GM18858 (cell line): Measurements from ENCODE around the gene AGAP3.

Experiments used
- ATAC-seq: cut with Tn5 transposase; IDR thresholded peaks from one replicate; pipeline ENCODE4 v1.9.1; 2021; ENCODE audit not compliant: unreplicated experiment

Gene AGAP3

DNA sequence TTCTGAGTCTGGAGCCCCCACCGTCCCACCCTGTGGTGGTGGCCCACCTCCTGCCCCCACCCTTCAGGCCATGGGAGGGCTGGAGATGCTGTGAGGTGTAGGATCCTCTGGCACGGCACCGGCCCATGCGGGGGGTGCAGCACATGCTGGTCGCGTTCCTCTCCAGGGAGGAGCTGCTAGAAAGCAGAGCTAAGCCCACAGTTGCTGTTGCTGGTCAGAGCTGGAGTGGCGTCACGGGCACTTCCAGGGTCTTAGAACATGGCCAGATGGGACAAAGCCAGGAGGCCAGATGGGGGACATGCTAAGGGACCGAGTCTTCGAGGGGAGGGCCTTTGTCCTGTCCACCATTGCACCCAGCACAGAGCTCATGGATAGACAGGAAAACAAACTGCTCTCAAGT lies 21.6 kb downstream of the AGAP3 start:
- no peak for ATAC-seq

DNA sequence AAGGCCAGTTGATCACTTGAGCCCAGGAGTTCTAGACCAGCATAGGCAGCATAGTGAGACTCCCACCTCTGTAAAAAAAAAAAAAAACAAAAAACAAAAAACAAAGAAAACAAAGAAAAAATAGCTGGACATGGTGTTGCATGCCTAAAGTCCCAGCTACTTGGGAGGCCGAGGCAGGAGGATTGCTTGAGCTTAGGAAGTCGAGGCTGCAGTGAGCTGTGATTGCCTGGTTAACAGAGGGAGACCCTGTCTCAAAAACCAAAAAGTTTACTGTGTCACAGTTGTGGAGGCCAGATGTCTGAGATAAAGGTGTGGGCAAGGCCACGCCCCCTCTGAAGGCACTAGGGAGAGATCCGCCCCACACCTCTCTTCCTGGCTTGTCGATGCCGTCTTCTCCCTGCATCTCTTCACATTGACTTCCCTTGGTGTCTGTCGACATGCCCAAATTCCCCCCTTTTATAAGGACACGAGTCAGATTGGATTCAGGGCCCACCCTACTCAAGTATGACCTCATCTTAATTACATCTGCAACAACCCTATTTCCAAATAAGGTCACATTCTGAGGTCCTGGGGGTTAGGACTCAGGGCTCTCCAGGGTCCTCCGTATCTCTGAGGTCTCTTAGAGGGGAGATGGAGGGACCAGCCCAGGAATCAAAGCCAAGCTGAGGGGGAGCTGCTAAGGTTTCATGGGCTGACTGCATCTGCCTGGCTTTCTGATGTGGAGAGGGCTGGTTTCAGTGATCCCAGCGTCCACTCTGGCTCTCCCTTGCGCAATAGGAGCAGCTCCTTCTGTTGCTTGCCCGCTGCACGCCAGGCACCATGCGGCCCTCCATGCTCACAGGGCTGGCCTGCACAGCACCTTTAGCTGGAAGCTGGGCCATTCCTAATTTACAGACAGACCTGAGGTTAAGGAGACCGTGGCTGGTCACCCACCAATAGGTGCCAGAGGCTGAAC lies 23.1 kb downstream of the AGAP3 start:
- ATAC-seq = no peak

DNA sequence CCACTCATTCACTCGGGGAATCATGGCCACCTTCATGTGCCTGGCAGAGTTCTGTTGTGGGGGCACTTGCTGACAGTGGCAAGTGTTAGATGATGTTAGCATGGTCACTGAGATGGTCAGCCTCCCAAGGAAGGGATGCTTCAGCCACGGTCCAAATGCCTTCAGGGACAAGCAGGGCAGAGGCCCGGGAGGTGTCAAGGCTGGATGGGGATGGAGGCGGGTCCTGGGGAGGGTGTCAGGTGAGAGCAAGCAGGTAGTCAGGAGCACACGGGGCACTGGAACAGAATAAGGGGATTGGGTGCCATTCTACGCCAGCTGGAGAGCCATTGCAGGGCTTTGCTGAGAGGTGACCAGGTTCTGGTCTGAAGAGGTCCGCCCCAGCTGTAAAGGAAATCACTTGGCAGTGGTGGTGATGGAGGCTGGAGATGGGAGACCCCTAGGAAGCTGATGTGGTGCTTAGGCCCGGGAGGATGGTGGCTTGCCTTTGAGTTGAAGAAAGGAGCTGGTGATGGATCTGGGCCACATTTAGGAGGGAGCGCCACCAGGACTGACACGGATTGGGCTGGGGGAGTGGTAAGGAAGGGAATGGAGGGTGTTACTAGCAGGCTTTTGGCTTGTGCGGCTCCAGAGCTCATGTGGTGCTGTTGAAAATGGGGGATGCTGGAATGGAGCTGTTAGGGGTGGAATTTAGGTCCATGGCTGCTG lies 24.1 kb downstream of the AGAP3 start:
- no peak for ATAC-seq

DNA sequence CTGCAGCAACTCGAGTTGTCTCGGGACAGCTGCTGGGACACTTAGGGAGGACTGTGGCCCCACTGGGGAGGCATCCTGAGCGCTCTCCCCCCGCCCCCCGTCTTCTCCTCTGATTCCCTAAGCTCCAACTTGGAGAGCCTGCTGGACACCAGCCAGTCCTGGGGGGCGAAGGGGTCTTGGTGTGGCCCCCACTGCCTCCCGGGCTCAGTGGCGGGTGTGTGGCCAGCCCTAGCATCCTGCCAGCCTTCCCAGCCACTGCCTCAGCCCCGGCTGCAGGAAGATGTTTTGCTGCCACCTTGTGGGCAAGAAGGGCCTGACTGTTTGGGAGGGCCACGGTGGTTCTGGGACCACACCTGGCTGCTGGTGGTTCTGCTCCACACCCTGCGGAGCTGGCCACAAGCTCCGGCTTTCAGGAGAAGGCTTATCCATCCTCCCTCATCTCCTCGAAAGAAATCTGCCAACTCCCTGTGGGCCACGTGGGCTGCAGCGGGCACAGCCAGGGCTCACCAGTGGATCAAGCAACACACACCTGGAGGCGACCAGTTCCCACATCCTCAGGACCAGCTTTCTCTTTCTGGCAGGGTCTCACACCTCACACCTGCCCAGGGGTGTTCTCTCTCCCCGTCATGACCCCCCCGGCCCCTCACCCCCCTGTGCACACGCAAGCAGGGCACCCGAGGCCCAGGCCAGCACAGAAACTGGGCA lies 24.8 kb downstream of the AGAP3 start:
- ATAC-seq = peak; percentile 65

DNA sequence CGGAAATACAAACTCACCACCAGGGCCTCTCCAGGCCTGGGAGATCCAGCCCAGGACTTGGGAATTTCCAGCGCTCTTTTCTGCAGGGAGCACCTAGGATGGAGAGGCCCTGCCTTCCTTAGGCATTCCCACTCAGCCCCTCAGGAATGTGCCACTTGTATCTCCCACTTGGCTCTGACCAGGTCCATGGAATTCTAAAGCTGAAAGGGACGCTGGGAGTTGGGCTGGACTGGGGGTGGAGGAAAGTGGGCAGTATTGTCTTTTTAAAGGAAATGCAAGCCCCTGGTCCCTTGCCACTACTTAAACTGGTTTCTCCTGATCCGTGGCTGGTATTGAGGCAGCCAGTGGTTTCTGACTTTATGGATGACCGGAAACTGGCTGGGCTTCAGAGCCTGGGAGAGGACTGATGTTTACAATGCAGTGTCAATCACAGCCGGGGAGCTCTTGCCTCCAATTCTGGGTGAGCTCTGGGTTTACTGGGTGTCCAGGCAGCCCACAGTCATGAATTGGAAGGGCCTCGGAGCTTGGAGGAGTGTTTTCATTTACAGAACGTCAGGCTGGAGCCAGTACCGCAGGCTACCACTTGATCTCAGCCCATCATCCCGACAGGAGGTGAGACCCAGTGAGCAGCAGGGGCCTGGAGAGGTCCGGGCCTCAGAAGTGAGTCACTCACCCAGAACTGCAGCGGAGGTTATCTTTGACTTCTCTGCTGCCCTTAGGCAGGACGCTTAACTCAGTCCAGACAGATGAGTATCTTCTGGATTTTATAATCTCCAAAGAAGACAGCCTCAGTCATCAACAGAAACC lies 27.3 kb downstream of the AGAP3 start:
- ATAC-seq = no peak

DNA sequence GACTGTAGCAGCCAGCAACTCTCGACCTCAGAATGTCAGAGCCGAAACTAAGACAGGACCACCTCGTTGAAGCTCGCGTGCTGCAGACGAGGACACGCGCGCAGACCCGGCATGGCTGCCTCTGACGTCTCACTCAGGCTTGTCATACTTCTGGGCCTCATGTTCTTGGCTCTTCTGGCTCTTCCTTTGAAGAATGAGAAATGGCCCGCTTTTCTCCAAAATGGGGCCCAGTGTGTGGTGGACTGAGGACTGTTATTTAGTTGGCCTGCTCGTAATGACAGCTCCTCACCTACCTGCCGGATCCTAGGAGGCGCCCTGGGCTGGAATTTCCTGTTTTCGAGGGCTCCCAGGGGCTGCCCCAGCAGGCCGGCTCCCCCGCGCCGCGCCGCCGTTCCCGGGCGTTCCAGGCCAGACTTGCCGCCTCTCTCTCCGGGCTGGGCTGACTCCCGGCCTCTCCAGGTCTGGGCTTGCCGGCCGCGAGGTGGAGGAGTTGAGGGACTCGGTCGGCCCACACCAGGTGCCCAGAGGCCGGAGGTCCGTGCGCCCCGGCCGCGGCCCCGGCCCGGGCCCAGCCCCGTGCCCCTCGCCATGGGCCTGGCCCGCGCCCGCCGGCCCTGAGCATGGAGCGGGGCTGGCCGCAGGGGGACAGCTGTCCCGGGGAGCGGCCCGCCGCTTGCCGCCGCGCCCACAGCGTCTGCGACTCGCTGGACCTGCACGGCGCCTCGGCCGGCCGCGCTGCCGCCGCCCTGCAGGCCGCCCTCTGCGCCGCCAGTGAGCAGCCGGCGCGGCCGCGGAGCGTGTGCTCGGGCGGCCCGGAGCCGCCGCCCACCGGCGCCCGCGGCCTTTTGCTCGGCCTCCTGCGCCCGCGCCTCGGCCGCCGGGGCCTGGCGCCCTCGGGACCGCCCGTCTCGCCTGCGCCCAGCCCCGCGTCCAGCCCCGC lies 28.1 kb downstream of the AGAP3 start:
- ATAC-seq = no peak

DNA sequence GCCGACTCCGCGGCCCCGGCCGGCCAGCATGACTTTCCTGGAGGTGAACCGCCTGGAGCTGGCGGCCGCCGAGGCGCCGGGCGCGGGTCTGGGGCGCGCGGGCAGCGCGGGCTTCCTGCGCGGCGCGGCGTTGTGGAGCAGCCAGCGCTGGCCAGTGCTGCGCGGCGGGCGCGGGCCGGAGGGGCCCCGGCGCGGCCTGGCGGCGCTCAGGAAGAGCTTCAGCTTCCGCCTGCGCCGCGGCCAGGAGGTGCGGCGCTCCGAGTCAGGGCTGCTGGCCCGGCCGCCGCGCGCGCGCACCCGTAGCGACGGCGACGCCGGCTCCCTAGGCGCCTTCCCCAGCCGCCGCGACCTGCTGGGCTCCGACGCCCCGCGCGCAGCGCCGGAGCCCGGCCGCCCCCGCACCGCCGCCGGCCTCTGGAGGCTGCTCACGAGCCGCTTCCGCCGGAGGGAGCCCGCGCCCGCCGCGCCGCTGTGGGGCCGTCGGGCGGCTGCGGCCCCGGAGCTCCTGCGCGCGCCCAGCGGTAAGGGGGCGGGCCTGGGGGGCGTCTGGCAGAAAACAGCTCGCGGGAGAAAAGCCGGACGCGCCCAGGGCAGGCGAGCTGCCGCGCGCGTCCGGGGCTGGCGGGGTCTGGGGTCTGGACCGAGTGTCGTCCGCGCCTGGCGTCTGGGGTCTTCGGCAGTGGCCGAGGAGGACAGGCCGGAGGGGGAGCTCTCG lies 29.0 kb downstream of the AGAP3 start:
- no peak for ATAC-seq

DNA sequence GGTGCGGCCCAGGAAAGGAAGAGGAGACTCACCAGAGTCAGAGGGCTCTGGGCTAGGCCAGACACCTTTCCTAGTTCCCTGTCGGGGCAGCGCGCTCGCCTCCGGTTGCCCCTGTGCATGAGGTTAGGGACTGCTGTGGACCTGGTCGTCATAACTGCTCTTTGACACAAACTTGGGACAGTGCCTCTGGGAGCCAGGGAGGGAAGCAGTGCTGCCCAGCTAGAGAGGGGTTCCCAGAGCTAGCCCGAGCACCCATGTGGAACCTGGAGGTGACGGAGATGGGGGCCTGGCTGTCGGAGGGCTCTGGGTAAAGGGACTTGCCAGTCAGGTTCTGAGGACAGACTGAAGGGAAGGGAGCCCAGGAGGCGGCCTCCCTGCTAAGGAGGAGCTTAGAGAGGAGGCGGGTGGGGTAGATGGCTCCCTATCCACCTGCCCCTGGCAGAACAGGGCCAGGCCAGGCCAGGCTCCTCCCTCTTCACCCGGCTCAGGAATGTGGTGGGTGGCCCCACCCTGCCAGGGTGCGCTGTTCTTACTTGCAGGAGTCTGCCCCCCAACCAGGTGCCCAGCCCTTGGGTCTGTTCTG lies 29.7 kb downstream of the AGAP3 start:
- ATAC-seq = no peak

DNA sequence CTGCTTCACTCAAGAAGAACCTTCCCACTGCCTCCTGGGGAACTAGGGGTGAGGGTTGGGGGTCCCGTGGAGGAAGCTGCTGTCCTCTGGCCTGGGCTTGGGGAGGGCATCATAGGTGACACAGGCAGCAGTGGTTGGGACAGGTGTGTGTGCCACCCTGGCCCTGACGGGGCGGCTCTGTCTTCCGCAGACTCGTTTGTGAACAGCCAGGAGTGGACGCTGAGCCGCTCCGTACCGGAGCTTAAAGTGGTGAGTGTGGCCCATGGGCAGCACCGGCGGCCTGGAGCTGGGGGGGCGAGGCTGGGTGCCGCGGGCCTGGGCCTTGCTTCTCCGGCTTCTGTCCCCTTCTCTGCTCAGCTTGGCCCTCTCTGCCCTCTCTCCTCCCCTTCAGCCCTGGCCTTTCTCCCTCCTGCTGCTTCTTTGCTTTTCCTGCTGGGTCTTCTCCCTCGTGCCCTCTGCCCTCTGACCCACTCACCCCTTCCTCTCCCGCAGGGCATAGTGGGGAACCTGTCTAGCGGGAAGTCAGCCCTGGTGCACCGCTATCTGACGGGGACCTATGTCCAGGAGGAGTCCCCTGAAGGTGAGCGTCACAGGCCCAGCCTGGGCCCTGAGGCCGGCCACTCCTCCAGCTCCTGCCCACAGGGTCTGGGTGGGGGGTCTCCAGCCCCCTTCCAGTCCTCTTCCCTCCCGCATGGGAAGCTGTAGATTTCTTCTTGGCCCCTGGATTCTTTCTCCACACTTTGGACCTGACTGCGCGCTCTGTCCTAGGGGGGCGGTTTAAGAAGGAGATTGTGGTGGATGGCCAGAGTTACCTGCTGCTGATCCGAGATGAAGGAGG lies 30.5 kb downstream of the AGAP3 start:
- no peak for ATAC-seq

DNA sequence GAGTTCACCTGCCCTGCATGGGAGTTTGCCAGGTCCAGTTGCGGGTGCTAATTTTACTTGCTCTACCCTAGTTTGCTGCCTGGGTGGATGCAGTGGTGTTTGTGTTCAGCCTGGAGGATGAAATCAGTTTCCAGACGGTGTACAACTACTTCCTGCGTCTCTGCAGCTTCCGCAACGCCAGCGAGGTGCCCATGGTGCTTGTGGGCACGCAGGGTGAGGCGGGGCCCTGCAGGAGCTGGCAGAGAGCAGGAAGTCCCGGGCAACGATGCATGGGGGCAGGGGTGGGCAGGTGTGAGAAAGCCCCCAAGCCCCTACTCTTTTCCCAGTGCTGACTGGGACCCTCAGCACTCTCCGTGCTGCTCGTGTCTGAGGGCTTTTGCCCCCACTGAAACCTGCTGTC lies 31.3 kb downstream of the AGAP3 start:
- no peak for ATAC-seq

DNA sequence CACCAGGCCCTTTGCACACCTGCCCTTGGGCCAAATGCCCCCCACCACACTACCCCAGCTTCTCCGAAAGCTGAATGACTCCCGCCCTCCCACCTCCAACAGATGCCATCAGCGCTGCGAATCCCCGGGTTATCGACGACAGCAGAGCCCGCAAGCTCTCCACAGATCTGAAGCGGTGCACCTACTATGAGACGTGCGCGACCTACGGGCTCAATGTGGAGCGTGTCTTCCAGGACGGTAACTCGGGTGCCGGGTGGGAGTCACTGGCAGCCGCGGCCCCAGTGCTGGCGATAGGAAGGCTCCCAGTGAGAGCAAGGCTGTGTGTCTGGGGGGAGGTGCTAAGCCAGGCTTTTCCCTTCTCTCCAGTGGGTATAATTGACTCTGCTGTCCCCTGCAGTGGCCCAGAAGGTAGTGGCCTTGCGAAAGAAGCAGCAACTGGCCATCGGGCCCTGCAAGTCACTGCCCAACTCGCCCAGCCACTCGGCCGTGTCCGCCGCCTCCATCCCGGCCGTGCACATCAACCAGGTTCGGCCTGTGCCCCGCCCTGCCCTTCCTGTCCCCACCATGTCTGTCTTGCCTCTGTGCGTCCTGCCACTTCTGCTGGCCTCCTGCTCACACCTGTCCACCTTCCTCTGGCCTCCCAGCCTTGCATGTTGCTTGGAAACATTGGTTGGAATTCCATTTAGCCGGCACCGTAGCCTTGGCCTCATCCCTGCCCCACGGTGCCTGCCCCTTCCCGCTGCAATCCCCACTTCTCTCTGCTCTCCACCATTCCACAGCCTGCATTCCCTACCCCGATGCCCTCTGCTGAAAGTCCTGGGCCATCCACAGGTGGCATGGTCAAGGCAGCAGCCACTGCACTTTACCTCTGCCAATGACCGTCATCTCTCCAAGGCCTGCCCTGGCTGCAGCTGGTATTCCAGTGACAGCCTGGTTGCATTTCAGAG lies 32.1 kb downstream of the AGAP3 start:
- ATAC-seq = no peak

DNA sequence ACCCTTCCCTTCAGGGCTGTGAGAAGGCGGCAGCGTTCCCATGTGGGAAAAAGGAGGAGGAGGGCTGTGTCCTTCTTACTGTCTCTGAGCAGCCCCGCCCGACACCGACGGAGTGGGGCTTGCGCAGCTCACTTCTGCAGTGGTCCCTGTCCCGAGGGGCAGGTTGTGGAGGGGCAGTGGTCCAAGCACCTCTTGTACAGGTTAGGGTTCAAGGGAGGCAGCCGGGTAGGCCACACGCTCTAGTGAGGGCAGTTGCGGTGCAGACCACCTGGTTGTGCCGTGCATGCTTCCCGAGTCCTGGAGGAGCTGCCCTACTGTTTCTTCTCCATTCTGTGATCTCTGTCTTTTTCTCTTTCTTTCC lies 32.8 kb downstream of the AGAP3 start:
- ATAC-seq = no peak

DNA sequence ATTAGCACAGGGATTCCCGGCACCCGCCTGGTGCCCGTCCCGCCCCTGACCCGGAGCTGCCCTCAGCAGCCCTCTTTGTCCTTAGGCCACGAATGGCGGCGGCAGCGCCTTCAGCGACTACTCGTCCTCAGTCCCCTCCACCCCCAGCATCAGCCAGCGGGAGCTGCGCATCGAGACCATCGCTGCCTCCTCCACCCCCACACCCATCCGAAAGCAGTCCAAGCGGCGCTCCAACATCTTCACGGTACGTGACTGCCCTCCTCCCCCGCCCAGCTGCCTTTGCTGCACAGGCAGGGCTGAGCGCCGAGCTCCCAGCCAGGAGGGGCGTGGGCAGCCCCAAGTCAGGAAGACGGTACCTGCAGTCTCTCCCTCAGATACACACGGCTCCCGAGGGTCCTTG lies 33.6 kb downstream of the AGAP3 start:
- no peak for ATAC-seq

DNA sequence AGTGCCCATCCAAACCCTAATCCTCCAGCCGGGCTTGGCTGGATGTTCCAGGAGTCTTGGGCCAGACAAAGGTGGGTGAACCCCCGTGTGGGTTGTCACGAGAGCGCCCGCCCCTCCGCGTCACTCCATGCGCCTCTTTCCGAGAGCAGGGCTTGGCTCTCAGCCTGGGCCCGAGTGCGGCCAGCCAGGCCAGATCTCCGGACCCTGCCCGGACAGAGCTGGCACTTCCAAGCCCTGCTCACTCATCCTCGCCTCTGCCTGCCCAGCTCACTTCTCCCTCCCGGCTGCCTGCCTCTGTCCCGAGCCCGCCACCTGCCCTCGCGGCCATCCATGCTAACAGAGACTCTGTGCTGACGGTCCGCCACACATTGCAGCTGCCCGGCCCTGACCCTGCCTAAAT lies 34.6 kb downstream of the AGAP3 start:
- ATAC-seq = no peak

DNA sequence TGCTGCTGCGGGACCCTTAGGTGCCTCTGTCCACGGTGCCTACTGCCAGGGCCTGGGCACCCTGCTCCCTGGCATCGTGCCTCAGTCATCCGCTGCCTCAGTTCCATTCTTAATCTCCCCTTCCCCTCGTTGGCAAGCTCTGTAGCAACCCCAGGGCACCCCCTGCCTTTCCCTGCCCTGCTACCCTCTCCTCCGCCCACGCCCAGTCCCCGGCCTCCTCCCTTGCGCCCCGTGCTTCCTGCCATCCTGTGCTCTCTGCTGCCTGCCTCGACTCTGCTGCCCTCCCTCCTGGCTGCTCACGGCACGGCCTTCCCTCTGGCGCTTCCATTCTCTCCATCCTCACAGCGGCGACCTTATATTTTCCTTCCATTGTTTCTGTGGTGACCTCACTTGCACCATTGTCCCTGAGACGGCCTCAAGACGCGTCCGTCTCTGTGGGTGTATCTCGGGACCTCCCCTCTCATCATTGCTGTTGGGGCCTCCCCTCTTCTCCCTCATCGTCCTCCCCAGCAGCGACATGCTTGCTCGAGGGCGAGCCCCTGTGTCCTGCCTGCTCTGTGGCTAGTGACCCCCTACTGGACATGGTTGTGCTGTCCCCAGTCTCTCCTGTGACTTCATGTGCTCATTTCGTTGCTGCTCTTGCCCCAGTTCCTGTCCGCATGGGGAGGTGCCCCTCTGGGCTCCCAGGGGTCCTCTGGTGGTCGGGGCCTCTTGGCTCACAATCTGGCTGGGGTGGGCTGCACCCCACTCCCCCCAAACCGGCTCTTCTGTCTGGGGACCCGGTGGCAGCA lies 35.3 kb downstream of the AGAP3 start:
- ATAC-seq = no peak

DNA sequence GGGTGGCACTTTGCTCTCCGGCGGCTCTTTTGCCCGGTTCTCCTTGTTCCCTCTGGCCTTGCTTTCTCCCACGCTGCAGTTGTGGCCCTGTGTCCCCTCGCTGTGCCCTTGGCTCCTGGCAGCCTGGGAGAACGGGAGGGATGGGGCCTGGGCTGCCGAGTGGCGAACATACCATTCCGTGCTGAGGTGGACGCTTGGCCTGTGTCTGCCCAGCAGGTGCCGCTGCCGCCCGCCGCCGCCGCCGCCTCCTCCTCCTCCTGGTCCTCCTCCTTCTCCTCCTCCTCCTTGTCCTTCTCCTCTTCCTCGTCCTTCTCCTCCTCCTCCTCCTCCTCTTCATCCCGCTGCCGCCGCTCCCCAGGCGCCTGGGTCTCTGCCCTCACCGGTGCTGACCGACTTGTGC lies 36.0 kb downstream of the AGAP3 start:
- ATAC-seq = no peak
